CD4-positive, alpha-beta T cell treated with Interferon alpha-2 for 1 hour (primary cell): ENCODE data around the gene ATP12A.

Experiments used
- DNase-seq, 2 donors: peaks; one replicate each; pipeline ENCODE4 v3.0.0-alpha.2; 2020 to 2022

Gene ATP12A

GRCh38 chr13:24680258-24680920 lies at the start of gene ATP12A:
ATP12A (plus strand) TSS chr13:24680408; CDS start chr13:24680744, 336 bp downstream.
- peak in 1 of 2 donors; percentile 44 for DNase-seq

DNA sequence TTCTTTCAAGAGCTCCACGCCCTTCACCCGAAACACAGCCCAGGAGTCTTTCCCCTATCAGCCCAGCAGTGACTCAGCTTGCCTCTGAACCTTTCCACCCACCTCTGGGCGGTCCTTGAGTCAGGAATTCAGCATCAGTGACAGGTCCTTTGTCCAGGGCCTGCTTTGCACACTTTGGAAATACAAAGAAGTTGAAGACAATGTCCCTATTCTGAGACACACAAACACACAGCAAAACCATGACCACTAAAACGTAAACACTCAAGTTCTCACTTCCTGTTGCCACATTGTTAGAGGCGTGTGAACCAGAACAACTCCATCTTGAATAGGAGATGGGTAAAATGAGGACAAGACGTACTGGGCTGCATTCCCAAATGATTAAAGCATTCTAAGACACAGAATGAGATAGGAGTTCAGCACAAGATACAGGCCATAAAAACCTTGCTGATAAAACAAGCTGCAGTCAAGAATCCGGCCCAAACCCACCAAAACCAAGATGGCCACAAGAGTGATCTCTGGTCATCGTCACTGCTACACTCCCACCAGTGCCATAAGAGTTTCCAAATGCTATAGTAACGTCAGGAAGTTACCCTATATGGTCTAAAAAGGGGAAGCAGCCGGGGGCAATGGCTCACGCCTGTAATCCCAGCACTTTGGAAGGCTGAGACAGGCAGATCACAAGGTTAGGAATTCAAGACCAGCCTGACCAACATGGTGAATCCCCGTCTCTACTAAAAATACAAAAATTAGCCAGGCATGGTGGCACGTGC lies 49.2 kb upstream of the ATP12A start:
- no peak for DNase-seq

GRCh38 chr13:24631922-24632321 lies 48.3 kb upstream of the ATP12A start:
- no peak for DNase-seq

- DNase-seq: no peak
These were observed 47.7 kb upstream of the ATP12A start for GRCh38 chr13:24632382-24633121.

DNA sequence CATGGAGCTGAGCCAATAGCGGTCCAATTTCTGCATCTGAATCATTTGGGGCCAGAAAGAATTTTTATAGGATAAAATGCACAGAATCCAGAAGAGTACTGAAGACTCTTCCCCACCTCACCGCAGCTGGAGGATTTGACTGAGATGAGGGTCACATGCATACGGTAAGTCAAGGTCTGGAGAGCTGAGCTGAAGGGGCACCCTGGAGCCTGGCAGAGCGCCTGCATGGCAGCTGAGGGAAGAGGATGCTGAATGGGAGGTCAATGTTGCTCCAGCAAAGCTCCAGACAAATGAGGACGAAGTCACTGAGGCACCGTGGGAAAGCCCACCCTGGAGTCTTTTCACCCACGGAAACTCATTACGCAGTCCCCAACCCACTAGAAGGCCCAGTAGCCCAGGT lies 43.4 kb upstream of the ATP12A start:
- DNase-seq: no peak

DNA sequence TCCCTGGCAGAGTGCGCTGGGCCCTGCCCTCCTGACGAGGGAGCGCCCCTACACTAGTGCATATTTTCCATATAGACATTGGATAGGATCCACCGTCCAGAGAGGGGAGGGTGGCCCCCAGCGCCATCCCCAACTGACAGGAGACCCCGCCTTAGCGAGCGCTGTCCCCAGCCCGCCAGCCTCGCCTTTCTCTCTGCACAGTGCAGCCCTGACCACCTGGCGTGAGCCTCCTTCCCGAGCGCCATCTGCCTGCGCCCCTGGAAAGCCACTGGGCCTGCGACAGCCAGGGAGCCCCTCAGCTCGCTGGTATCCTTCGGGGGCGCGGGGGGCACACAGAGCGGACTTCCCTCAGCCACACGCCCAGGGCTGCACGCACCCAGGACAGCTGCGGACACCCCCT lies 42.1 kb upstream of the ATP12A start:
- DNase-seq: no peak

- DNase-seq: no peak
These were observed 39.5 kb upstream of the ATP12A start for GRCh38 chr13:24640752-24641151.

DNA sequence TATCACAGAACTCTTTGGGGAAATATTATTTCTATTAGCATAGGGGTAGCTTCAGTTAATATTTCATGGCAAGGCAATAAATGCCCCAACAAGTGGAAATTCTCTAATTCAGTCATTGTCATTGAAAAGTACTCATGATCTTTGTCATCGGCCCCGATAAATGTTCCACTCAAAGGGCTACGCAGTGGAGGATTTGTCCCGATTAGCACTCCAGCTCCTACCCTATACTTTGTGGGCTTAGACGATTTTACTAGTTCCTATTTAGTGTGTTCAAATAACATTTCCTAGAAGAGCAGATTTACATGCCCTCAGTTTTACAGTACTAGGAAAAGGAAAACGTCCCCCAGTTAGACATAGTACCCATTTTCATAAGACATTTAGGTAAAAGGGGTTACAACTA lies 38.0 kb upstream of the ATP12A start:
- no peak for DNase-seq

DNA sequence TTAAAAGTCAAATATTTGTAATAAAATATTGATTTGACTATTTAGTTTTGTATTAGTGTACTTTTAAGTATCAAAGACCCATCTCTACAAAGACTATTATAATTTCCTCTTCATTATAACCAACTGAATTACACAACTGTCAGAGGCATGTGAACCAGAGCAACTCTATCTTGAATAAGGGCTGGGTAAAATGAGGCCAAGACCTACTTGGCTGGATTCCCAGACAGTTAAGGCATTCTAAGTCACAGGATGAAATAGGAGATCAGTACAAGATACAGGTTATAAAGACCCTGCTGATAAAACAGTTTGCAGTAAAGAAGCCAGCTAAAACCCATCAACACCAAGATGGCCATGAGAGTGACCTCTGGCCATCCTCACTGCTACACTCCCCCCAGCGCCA lies 36.2 kb upstream of the ATP12A start:
- no peak for DNase-seq

GRCh38 chr13:24648271-24648670 lies 31.9 kb upstream of the ATP12A start:
- no peak for DNase-seq

- no peak for DNase-seq
These were observed 31.1 kb upstream of the ATP12A start for GRCh38 chr13:24648983-24649687.

DNA sequence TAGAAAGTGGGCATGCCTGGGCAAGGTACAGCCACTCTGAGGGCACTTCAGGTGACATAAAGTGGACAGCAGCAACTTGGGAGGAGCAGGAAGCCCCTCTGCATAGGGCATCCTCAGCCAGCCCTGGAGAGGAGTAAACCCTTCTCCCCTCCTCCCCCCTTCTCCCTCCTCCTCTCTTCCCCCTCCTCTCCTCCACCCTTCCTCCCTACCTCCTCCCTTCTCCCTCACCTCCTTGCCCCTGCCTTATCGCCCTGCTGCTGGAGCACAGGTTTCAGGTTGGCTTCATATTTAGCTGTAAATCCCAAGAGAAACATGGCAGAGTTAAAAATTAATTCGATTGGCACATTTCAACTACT lies 30.5 kb upstream of the ATP12A start:
- no peak for DNase-seq

- no peak for DNase-seq
These were observed 30.0 kb upstream of the ATP12A start for GRCh38 chr13:24650161-24650560.

- DNase-seq: no peak
These were observed 28.4 kb upstream of the ATP12A start for GRCh38 chr13:24651718-24652345.

DNA sequence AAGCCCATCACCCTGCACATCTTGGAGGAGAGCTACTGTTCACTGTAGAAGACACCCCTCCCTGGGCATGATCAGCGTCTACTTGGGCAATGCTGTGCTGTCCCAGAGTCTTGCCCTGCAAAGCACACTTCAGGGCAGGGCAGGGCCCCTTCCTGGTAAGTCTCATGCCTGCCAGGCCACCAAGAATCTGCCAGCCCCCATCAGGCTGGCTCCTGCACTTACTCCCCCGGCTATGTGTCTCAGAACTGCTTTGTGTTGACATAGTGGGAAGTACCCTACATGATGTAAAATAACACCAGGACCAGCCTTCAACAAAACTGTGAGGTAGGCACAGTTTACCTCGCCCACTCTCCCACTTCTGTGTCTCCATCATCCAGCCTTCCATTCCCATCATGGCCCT lies 27.8 kb upstream of the ATP12A start:
- no peak for DNase-seq

DNA sequence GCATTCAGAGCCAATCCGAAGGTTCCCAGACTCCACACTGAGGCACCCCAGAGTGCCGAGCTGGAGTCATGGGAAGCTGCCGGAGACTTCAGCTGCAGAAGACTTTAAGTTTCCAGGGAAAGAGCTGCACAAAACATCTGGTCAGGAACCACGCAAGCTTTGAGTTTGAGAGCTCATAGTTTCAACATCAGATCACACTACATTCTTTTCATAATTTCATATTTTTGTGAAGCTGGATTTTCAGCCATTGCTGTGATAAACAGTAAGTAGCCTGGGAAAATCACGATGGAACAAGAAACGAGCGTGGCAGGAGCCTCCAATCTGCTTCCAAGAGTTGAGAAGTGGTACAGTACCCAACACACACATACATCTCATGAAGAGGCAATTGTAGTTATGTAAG lies 25.5 kb upstream of the ATP12A start:
- DNase-seq: no peak

GRCh38 chr13:24659239-24659638 lies 21.0 kb upstream of the ATP12A start:
- DNase-seq: no peak

- DNase-seq: no peak
These were observed 20.0 kb upstream of the ATP12A start for GRCh38 chr13:24660023-24660741.

DNA sequence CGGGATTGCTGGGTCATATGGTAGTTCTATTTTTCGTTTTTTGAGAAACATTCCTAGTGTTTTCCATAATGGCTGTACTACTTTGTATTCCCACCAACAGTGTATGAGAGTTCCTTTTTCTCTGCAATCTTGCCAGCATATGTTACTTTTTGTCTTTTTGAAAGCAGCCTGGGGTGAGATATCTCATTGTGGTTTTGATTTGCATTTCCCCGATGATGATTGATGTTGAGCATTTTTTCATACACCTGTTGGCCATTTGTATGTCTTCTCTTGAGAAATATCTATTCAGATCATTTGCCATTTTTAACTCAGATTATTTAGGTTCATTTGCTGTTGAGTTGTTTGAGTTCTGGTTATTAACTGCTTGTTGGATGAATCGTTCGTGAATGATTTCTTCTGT lies 18.5 kb upstream of the ATP12A start:
- no peak for DNase-seq

DNA sequence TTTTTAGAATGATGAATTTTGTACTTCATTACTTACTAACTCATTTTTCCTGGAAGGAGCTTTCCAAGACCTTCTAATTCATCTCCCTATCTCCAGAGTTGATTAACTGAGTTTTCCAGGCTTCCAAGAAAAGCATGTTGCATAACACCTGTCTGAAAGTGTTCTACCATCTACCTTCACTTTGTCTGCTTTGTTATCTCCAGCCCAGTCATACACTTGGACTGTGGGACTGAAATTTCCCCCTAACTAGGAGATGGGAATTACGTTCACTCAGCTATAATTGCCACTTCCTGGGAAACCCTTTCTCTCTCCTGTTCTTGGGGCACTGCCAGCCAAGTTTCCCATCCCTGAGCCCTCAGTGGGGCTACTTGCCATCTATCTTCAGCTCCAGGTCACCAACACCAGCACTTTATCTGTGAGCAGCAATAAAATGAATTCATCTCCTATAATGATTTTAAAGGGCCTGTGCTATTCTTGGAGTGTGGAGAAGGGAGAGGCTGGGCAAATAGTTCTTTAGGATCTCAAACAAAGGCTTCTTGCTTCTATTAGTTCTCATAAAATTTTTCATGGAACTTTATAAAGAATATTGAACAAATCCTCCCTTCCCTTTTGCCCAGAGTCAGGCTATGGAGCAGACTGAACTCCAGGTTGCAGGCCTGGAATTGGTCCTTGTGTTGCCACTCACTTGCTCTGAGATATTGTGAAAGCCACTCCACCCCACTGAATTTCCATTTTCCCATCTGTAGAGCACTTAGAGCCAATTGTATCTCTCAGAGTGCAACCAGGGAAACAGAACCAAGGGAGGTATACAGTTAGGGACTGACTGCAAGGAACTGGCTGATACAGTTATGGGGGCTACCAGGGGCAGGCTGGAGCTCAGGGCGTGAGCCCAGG lies 17.8 kb upstream of the ATP12A start:
- no peak for DNase-seq

DNA sequence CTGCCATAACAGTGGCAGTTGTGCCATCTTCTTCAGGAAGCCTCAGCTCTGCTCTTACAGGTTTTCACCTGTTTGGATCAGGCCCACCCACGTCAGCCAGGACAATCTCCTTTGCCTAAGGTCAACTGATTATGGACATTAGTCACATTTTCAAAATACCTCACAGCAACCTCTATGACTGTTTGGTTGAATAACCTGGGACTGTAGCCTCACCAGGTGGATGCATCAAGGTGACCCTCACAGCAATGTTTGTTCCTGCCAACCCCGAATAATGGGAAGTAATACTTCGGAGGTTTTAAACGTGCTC lies 17.2 kb upstream of the ATP12A start:
- no peak for DNase-seq
